A172 (cell line): ENCODE measurements around the gene CCDC201. TPM values are rescaled to one million over a fixed set of nuclear protein-coding genes. Genes with fewer than 3 reads are reported as not detected.

ENCODE experiments used
- DNase-seq: peaks from one replicate; pipeline ENCODE4 v3.0.0-alpha.2; 2015; ENCODE audit warnings: low spot score
- total RNA-seq: library from RNA; depleted of rRNA; stranded (reverse); fragments of >200 nt; shearing (Covaris generic); gene quantifications from 2 replicates; pipeline ENCODE4 v1.2.3, GENCODE V29; 2014

Gene CCDC201
- total RNA-seq, 1 experiment from 2014 or later = not detected

GRCh38 chr7:45893374-45893995 lies 20.6 kb upstream of the CCDC201 start:
- no peak for DNase-seq

- DNase-seq = no peak
These were observed 19.6 kb upstream of the CCDC201 start for GRCh38 chr7:45892407-45893035.

GRCh38 chr7:45891462-45892402 lies 18.9 kb upstream of the CCDC201 start:
- DNase-seq = no peak

GRCh38 chr7:45890902-45891461 lies 18.1 kb upstream of the CCDC201 start:
- peak; percentile 57 for DNase-seq

GRCh38 chr7:45890125-45890901 lies 17.4 kb upstream of the CCDC201 start:
- no peak for DNase-seq

GRCh38 chr7:45889367-45890067 lies 16.6 kb upstream of the CCDC201 start:
- DNase-seq = no peak

GRCh38 chr7:45888993-45889366 lies 16.1 kb upstream of the CCDC201 start:
- no peak for DNase-seq

GRCh38 chr7:45888185-45888992 lies 15.5 kb upstream of the CCDC201 start, which contains the start of gene IGFBP1:
Gene IGFBP1 (plus strand): TSS chr7:45888488. CDS start chr7:45888653, 165 bp downstream.
- DNase-seq = no peak

- DNase-seq = no peak
These were observed 14.2 kb upstream of the CCDC201 start for GRCh38 chr7:45886931-45887667.

GRCh38 chr7:45885264-45885882 lies 12.5 kb upstream of the CCDC201 start:
- DNase-seq = peak; percentile 96

GRCh38 chr7:45884136-45884535 lies 11.3 kb upstream of the CCDC201 start:
- no peak for DNase-seq

- DNase-seq = peak; percentile 72
These were observed 9.6 kb upstream of the CCDC201 start for GRCh38 chr7:45882465-45882810.

- DNase-seq = peak; percentile 62
These were observed 9.0 kb upstream of the CCDC201 start for GRCh38 chr7:45881759-45882464.

GRCh38 chr7:45881280-45881758 lies 8.4 kb upstream of the CCDC201 start:
- no peak for DNase-seq

- DNase-seq = no peak
These were observed 7.6 kb upstream of the CCDC201 start for GRCh38 chr7:45880433-45880860.

GRCh38 chr7:45878457-45879144 lies 5.7 kb upstream of the CCDC201 start:
- DNase-seq = no peak

- DNase-seq = no peak
These were observed 3.6 kb upstream of the CCDC201 start for GRCh38 chr7:45876519-45876918.
